HepG2 (cell line): ENCODE measurements around the gene PSMB2. TPM values are rescaled to one million over a fixed set of nuclear protein-coding genes. Genes with fewer than 3 reads are reported as not detected.
A peak's percentile ranks its signal among the peaks of the same experiment; 100 is the strongest.

Experiments used
- ATAC-seq: fragments of 200-7000 bp; cut with Tn5 transposase; 3 replicates; pipeline ENCODE4 v1.9.1; 2020; ENCODE audit warnings: mild to moderate bottlenecking, moderate library complexity
- BruUV-seq: library from RNA; stranded (reverse); fragments of 400-500 nt; replicated peaks from 2 replicates; lab custom pipeline; 2021; lab: Mats Ljungman, UMichigan
- CTCF ChIA-PET: fragments of 300-600 bp; formaldehyde crosslinking; extraction: SDS; loops from one replicate; lab custom pipeline; 2021; ENCODE audit warnings: low total read pairs, inconsistent platforms, low intra/inter-chr PET ratio; lab: Yijun Ruan, JAX
- POLR2A ChIA-PET: fragments of 350-600 bp; sonication (Branson Sonifier 250); formaldehyde crosslinking; loops from one replicate; lab custom pipeline; 2020; ENCODE audit warnings: antibody characterized with exemption, inconsistent platforms; lab: Yijun Ruan, JAX
- DNase-seq: peaks from one replicate; pipeline ENCODE4 v3.0.0-alpha.2; 2015; ENCODE audit warnings: low spot score
- FAIRE-seq: peaks from 3 replicates; lab custom pipeline; 2011; peaks lifted over from hg19 to GRCh38; lab: Jason Lieb, UNC
- H2AFZ ChIP-seq: one replicate; pipeline ENCODE4 v1.6.1; 2011; ENCODE audit warnings: low read length, inconsistent platforms
- H3K27ac ChIP-seq: fragments of 300-600 bp; 3 replicates; pipeline ENCODE4 v1.8.0; 2011; ENCODE audit warnings: mixed run types, mild to moderate bottlenecking, mixed read lengths, low read length, inconsistent platforms; ENCODE audit not compliant: insufficient read depth; ENCODE audit errors: extremely low read length
- H3K27me3 ChIP-seq, 2 experiments: fragments of 200-600 bp in 1 of 2; 2 replicates in 1 of 2; 3 replicates in 1 of 2; pipeline versions ENCODE4 v1.6.0 to v1.8.0; 2011; ENCODE audit warnings: low read length in 2 of 2, mild to moderate bottlenecking in 2 of 2, moderate library complexity in 2 of 2, inconsistent platforms in 1 of 2; ENCODE audit not compliant: insufficient read depth in 2 of 2, control insufficient read depth in 1 of 2
- H3K36me3 ChIP-seq, 2 experiments: fragments of 200-600 bp in 1 of 2; replicated peaks in 1 of 2; 2 replicates in 1 of 2; 3 replicates in 1 of 2; pipeline versions ENCODE4 v1.5.1 to v1.8.0; 2011; ENCODE audit warnings: low read length in 2 of 2, inconsistent platforms in 1 of 2; ENCODE audit not compliant: insufficient read depth in 2 of 2, control insufficient read depth in 1 of 2
- H3K4me1 ChIP-seq: 2 replicates; pipeline ENCODE4 v1.5.1; 2012; ENCODE audit warnings: low read length, inconsistent platforms; ENCODE audit not compliant: insufficient read depth
- H3K4me2 ChIP-seq: 2 replicates; pipeline ENCODE4 v1.6.0; 2011; ENCODE audit warnings: low read depth, low read length, inconsistent platforms
- H3K4me3 ChIP-seq, 3 experiments: fragments of 200-600 bp in 1 of 3; sonication (generic), shearing (Covaris generic) in 1 of 3; replicated peaks in 1 of 3; 2 replicates each; pipeline ENCODE4 v1.5.1; 2011 to 2016; ENCODE audit warnings: low read length in 3 of 3, inconsistent platforms in 2 of 3, low read depth in 2 of 3, mild to moderate bottlenecking in 2 of 3, control low read depth in 1 of 3, mixed read lengths in 1 of 3; ENCODE audit not compliant: insufficient read depth in 1 of 3
- H3K79me2 ChIP-seq: one replicate; pipeline ENCODE4 v1.6.1; 2011; ENCODE audit warnings: low read length, inconsistent platforms; ENCODE audit not compliant: insufficient read depth
- H3K9ac ChIP-seq: 2 replicates; pipeline ENCODE4 v1.6.0; 2011; ENCODE audit warnings: mild to moderate bottlenecking, low read depth, low read length, inconsistent platforms; ENCODE audit not compliant: insufficient read depth
- H3K9me3 ChIP-seq: 2 replicates; pipeline ENCODE4 v1.5.1; 2012; ENCODE audit warnings: mild to moderate bottlenecking, low read length
- H4K20me1 ChIP-seq: 2 replicates; pipeline ENCODE4 v1.6.0; 2011; ENCODE audit warnings: inconsistent platforms, mild to moderate bottlenecking, low read length, moderate library complexity; ENCODE audit not compliant: insufficient read depth
- BRD4 ChIP-seq: sonication (generic); formaldehyde crosslinking; IDR thresholded peaks from 2 replicates; pipeline ENCODE4 v1.4.0; 2020; ENCODE audit warnings: missing genetic modification reagents
- CSRNP2 ChIP-seq: sonication (generic); formaldehyde crosslinking; conservative IDR thresholded peaks from 2 replicates; pipeline ENCODE4 v1.8.0; 2022; ENCODE audit warnings: low read depth, missing genetic modification reagents
- HCFC1 ChIP-seq: fragments of 150-350 bp; IDR thresholded peaks from 2 replicates; pipeline ENCODE4 v1.6.1; 2014; ENCODE audit warnings: low read depth, low read length
- KLF12 ChIP-seq: sonication (generic); formaldehyde crosslinking; IDR thresholded peaks from 2 replicates; pipeline ENCODE4 v1.4.0; 2020; ENCODE audit warnings: missing genetic modification reagents, borderline replicate concordance
- NFKBIZ ChIP-seq: IDR thresholded peaks from 2 replicates; pipeline ENCODE4 v1.6.1; 2018; ENCODE audit warnings: missing genetic modification reagents, missing compliant biosample characterization
- POGK ChIP-seq: sonication (generic); formaldehyde crosslinking; conservative IDR thresholded peaks from 2 replicates; pipeline ENCODE4 v1.8.0; 2022; ENCODE audit warnings: mild to moderate bottlenecking, moderate library complexity, missing genetic modification reagents
- POGZ ChIP-seq: sonication (generic); formaldehyde crosslinking; IDR thresholded peaks from 2 replicates; pipeline ENCODE4 v1.4.0; 2020; ENCODE audit warnings: mild to moderate bottlenecking, missing genetic modification reagents
- SOX5 ChIP-seq: IDR thresholded peaks from 2 replicates; pipeline ENCODE4 v1.6.1; 2016; ENCODE audit warnings: borderline replicate concordance
- SRY ChIP-seq: sonication (generic); formaldehyde crosslinking; IDR thresholded peaks from 2 replicates; pipeline ENCODE4 v1.8.0; 2022; ENCODE audit warnings: mild to moderate bottlenecking, missing genetic modification reagents
- ZBTB21 ChIP-seq: sonication (generic); formaldehyde crosslinking; IDR thresholded peaks from 2 replicates; pipeline ENCODE4 v1.4.0; 2020; ENCODE audit warnings: missing genetic modification reagents
- ZNF143 ChIP-seq: sonication (generic); formaldehyde crosslinking; IDR thresholded peaks from 2 replicates; pipeline ENCODE4 v1.4.0; 2020; ENCODE audit warnings: missing genetic modification reagents
- ZNF207 ChIP-seq: fragments of 450-650 bp; IDR thresholded peaks from 2 replicates; pipeline ENCODE4 v1.6.1; 2016; ENCODE audit warnings: antibody characterized with exemption, borderline replicate concordance
- ZNF296 ChIP-seq: sonication (generic); formaldehyde crosslinking; conservative IDR thresholded peaks from 2 replicates; pipeline ENCODE4 v1.5.0; 2020; ENCODE audit warnings: mild to moderate bottlenecking, missing genetic modification reagents
- ZNF644 ChIP-seq: IDR thresholded peaks from 2 replicates; pipeline ENCODE4 v1.6.1; 2016; ENCODE audit warnings: low read depth
- ZNF841 ChIP-seq: sonication (generic); formaldehyde crosslinking; IDR thresholded peaks from 2 replicates; pipeline ENCODE4 v1.8.1; 2023; ENCODE audit warnings: missing genetic modification reagents, borderline replicate concordance
- WGBS: methylation state at CpG from one replicate; pipeline ENCODE4 v1.1.6; 2017; ENCODE audit warnings: low lambda C conversion rate; 5-methylcytosine and 5-hydroxymethylcytosine counted together
- in situ Hi-C: cut with HindIII; loops from 2 replicates; pipeline ENCODE4 v1.10.0; 2017; ENCODE audit warnings: low pct_unique_long_range_greater_than_20kb; ENCODE audit not compliant: extremely low pct_ligation_motif_present
- intact Hi-C: fragments of 100-400 bp; cut with micrococcal nuclease; formaldehyde crosslinking; loops from one replicate; pipeline ENCODE4 v1.10.0; 2022; ENCODE audit not compliant: unreplicated experiment
- polyA plus RNA-seq, 8 experiments: library from polyadenylated mRNA; depleted of rRNA in 3 of 8; stranded (reverse) in 7 of 8; unstranded in 1 of 8; fragments of >200 nt; fragmentation: Illumina TruSeq in 4 of 8; extraction: Trizol in 4 of 8; gene quantifications; 2 replicates each; pipeline versions ENCODE4 v1.2.1 to v1.2.3, GENCODE V29; 2011 to 2016; ENCODE audit warnings: low read depth in 4 of 8, missing spikeins in 1 of 8, mixed read lengths in 1 of 8; ENCODE audit not compliant: insufficient read depth in 1 of 8
- total RNA-seq, 5 experiments: library from RNA; depleted of rRNA; stranded (reverse); fragments of >200 nt; fragmentation: Illumina TruSeq; extraction: Trizol; gene quantifications; 2 replicates each; pipeline ENCODE4 v1.2.3, GENCODE V29; 2016; ENCODE audit warnings: low read depth in 1 of 5
- TF ChIP-seq, protein P1 (sequence below): IDR thresholded peaks from 2 replicates; pipeline ENCODE4 v1.6.1; 2016; ENCODE audit warnings: low read depth, borderline replicate concordance
- TF ChIP-seq, protein P2 (sequence below): sonication (generic); formaldehyde crosslinking; IDR thresholded peaks from 2 replicates; pipeline ENCODE4 v1.5.0; 2020; ENCODE audit warnings: missing genetic modification reagents
- TF ChIP-seq, protein P3 (sequence below): sonication (generic); formaldehyde crosslinking; IDR thresholded peaks from 2 replicates; pipeline ENCODE4 v1.4.0; 2020; ENCODE audit warnings: missing genetic modification reagents

PSMB2 gene
- total and polyA plus RNA-seq, 2 of the 13 experiments (the other 11 are each of a cell fraction or from before 2014, with no cell fraction given), result 60.6 to 62.2 TPM

- TF ChIP-seq KLF12 (peak; percentile 71; the same call in 1 of the 2 replicates), ZNF296 (CRISPR knock-in tag) (no peak), ZNF207 (no peak), SRY (CRISPR knock-in tag) (no peak), SOX5 (CRISPR knock-in tag) (0 out of 2 replicates have a peak, but pooled peaks have one; percentile 25)
- TF ChIP-seq, protein P1, sequence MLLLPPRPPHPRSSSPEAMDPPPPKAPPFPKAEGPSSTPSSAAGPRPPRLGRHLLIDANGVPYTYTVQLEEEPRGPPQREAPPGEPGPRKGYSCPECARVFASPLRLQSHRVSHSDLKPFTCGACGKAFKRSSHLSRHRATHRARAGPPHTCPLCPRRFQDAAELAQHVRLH (CRISPR knock-in tag), result peak; percentile 67; the same call in 1 of the 2 replicates
Observed at GRCh38 chr1:35641233-35641866, at the start of gene PSMB2 (continued).

GRCh38 chr1:35691080-35691479 is 49.8 kb upstream of the PSMB2 start:
- no TSS peak for BruUV-seq
- no peak for FAIRE-seq
- no peaks in the 10 kb centered on the region for H3K79me2 ChIP-seq
- no peak overlapping the region for H3K27ac ChIP-seq
- ChIA-PET POLR2A (no interaction called here), CTCF (no interaction called here)
- no peak overlapping the region for H3K4me3 ChIP-seq
- no peaks in the 10 kb centered on the region for H3K36me3 ChIP-seq
- no peaks in the 10 kb centered on the region for H3K4me1 ChIP-seq
- ATAC-seq, result no peak
- no peak for DNase-seq
- H3K9ac ChIP-seq, result no peak overlapping the region
- in situ Hi-C loops (no loop called here), intact Hi-C loops (no loop called here)
- H3K4me2 ChIP-seq, result no peak overlapping the region
- no peaks in the 10 kb centered on the region for H3K9me3 ChIP-seq
- peaks cover 2 to 41% of the 10 kb centered on the region in 2 experiments; a peak in 4 of 5 replicates for H3K27me3 ChIP-seq
- 53% methylated on average over 3 of the region's 9 CpGs for WGBS
- H4K20me1 ChIP-seq, result no peaks in the 10 kb centered on the region
- H2AFZ ChIP-seq, result no peak overlapping the region
- TF ChIP-seq POGK (no peak), NFKBIZ (no peak), POGZ (CRISPR knock-in tag) (no peak), ZNF143 (no peak), HCFC1 (no peak), BRD4 (CRISPR knock-in tag) (no peak), ZBTB21 (CRISPR knock-in tag) (no peak), CSRNP2 (CRISPR knock-in tag) (no peak), ZNF644 (CRISPR knock-in tag) (no peak), ZNF841 (CRISPR knock-in tag) (no peak)
- TF ChIP-seq, protein P2, sequence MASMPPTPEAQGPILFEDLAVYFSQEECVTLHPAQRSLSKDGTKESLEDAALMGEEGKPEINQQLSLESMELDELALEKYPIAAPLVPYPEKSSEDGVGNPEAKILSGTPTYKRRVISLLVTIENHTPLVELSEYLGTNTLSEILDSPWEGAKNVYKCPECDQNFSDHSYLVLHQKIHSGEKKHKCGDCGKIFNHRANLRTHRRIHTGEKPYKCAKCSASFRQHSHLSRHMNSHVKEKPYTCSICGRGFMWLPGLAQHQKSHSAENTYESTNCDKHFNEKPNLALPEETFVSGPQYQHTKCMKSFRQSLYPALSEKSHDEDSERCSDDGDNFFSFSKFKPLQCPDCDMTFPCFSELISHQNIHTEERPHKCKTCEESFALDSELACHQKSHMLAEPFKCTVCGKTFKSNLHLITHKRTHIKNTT, result no peak
- TF ChIP-seq, protein P3, sequence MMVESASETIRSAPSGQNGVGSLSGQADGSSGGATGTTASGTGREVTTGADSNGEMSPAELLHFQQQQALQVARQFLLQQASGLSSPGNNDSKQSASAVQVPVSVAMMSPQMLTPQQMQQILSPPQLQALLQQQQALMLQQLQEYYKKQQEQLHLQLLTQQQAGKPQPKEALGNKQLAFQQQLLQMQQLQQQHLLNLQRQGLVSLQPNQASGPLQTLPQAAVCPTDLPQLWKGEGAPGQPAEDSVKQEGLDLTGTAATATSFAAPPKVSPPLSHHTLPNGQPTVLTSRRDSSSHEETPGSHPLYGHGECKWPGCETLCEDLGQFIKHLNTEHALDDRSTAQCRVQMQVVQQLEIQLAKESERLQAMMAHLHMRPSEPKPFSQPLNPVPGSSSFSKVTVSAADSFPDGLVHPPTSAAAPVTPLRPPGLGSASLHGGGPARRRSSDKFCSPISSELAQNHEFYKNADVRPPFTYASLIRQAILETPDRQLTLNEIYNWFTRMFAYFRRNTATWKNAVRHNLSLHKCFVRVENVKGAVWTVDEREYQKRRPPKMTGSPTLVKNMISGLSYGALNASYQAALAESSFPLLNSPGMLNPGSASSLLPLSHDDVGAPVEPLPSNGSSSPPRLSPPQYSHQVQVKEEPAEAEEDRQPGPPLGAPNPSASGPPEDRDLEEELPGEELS (CRISPR knock-in tag), result no peak
